HepG2 (cell line): Measurements from ENCODE around the gene AP1AR. TPM values are rescaled to one million over a fixed set of nuclear protein-coding genes. Genes with fewer than 3 reads are reported as not detected.
A peak's percentile ranks its signal among the peaks of the same experiment; 100 is the strongest.

Experiments
- ATAC-seq: fragments of 200-7000 bp; cut with Tn5 transposase; 3 replicates; pipeline ENCODE4 v1.9.1; 2020; ENCODE audit warnings: mild to moderate bottlenecking, moderate library complexity
- BruUV-seq: library from RNA; stranded (reverse); fragments of 400-500 nt; replicated peaks from 2 replicates; lab custom pipeline; 2021; lab: Mats Ljungman, UMichigan
- CTCF ChIA-PET: fragments of 300-600 bp; formaldehyde crosslinking; extraction: SDS; loops from one replicate; lab custom pipeline; 2021; ENCODE audit warnings: low total read pairs, inconsistent platforms, low intra/inter-chr PET ratio; lab: Yijun Ruan, JAX
- POLR2A ChIA-PET: fragments of 350-600 bp; sonication (Branson Sonifier 250); formaldehyde crosslinking; loops from one replicate; lab custom pipeline; 2020; ENCODE audit warnings: antibody characterized with exemption, inconsistent platforms; lab: Yijun Ruan, JAX
- DNase-seq: peaks from one replicate; pipeline ENCODE4 v3.0.0-alpha.2; 2015; ENCODE audit warnings: low spot score
- FAIRE-seq: peaks from 3 replicates; lab custom pipeline; 2011; peaks lifted over from hg19 to GRCh38; lab: Jason Lieb, UNC
- H2AFZ ChIP-seq: one replicate; pipeline ENCODE4 v1.6.1; 2011; ENCODE audit warnings: low read length, inconsistent platforms
- H3K27ac ChIP-seq: fragments of 300-600 bp; 3 replicates; pipeline ENCODE4 v1.8.0; 2011; ENCODE audit warnings: mixed run types, mild to moderate bottlenecking, mixed read lengths, low read length, inconsistent platforms; ENCODE audit not compliant: insufficient read depth; ENCODE audit errors: extremely low read length
- H3K27me3 ChIP-seq, 2 experiments: fragments of 200-600 bp in 1 of 2; 2 replicates in 1 of 2; 3 replicates in 1 of 2; pipeline versions ENCODE4 v1.6.0 to v1.8.0; 2011; ENCODE audit warnings: low read length in 2 of 2, mild to moderate bottlenecking in 2 of 2, moderate library complexity in 2 of 2, inconsistent platforms in 1 of 2; ENCODE audit not compliant: insufficient read depth in 2 of 2, control insufficient read depth in 1 of 2
- H3K36me3 ChIP-seq, 2 experiments: fragments of 200-600 bp in 1 of 2; replicated peaks in 1 of 2; 2 replicates in 1 of 2; 3 replicates in 1 of 2; pipeline versions ENCODE4 v1.5.1 to v1.8.0; 2011; ENCODE audit warnings: low read length in 2 of 2, inconsistent platforms in 1 of 2; ENCODE audit not compliant: insufficient read depth in 2 of 2, control insufficient read depth in 1 of 2
- H3K4me1 ChIP-seq: 2 replicates; pipeline ENCODE4 v1.5.1; 2012; ENCODE audit warnings: low read length, inconsistent platforms; ENCODE audit not compliant: insufficient read depth
- H3K4me2 ChIP-seq: 2 replicates; pipeline ENCODE4 v1.6.0; 2011; ENCODE audit warnings: low read depth, low read length, inconsistent platforms
- H3K4me3 ChIP-seq, 3 experiments: fragments of 200-600 bp in 1 of 3; sonication (generic), shearing (Covaris generic) in 1 of 3; replicated peaks in 1 of 3; 2 replicates each; pipeline ENCODE4 v1.5.1; 2011 to 2016; ENCODE audit warnings: low read length in 3 of 3, inconsistent platforms in 2 of 3, low read depth in 2 of 3, mild to moderate bottlenecking in 2 of 3, control low read depth in 1 of 3, mixed read lengths in 1 of 3; ENCODE audit not compliant: insufficient read depth in 1 of 3
- H3K79me2 ChIP-seq: one replicate; pipeline ENCODE4 v1.6.1; 2011; ENCODE audit warnings: low read length, inconsistent platforms; ENCODE audit not compliant: insufficient read depth
- H3K9ac ChIP-seq: 2 replicates; pipeline ENCODE4 v1.6.0; 2011; ENCODE audit warnings: mild to moderate bottlenecking, low read depth, low read length, inconsistent platforms; ENCODE audit not compliant: insufficient read depth
- H3K9me3 ChIP-seq: 2 replicates; pipeline ENCODE4 v1.5.1; 2012; ENCODE audit warnings: mild to moderate bottlenecking, low read length
- H4K20me1 ChIP-seq: 2 replicates; pipeline ENCODE4 v1.6.0; 2011; ENCODE audit warnings: inconsistent platforms, mild to moderate bottlenecking, low read length, moderate library complexity; ENCODE audit not compliant: insufficient read depth
- ELF1 ChIP-seq: sonication (generic); formaldehyde crosslinking; IDR thresholded peaks from 2 replicates; pipeline ENCODE4 v1.4.0; 2020; ENCODE audit warnings: missing genetic modification reagents
- HES4 ChIP-seq: sonication (generic); formaldehyde crosslinking; IDR thresholded peaks from 2 replicates; pipeline ENCODE4 v1.9.0; 2021; ENCODE audit warnings: mild to moderate bottlenecking, missing genetic modification reagents, borderline replicate concordance
- IRF2 ChIP-seq: IDR thresholded peaks from 2 replicates; pipeline ENCODE4 v1.6.1; 2018; ENCODE audit warnings: missing genetic modification reagents, missing compliant biosample characterization
- SMYD3 ChIP-seq: sonication (generic); formaldehyde crosslinking; IDR thresholded peaks from 2 replicates; pipeline ENCODE4 v1.8.1; 2023; ENCODE audit warnings: mild to moderate bottlenecking, missing genetic modification reagents
- ZNF776 ChIP-seq: sonication (generic); formaldehyde crosslinking; IDR thresholded peaks from 2 replicates; pipeline ENCODE4 v1.4.0; 2020; ENCODE audit warnings: mild to moderate bottlenecking, missing genetic modification reagents
- WGBS: methylation state at CpG from one replicate; pipeline ENCODE4 v1.1.6; 2017; ENCODE audit warnings: low lambda C conversion rate; 5-methylcytosine and 5-hydroxymethylcytosine counted together
- in situ Hi-C: cut with HindIII; loops from 2 replicates; pipeline ENCODE4 v1.10.0; 2017; ENCODE audit warnings: low pct_unique_long_range_greater_than_20kb; ENCODE audit not compliant: extremely low pct_ligation_motif_present
- intact Hi-C: fragments of 100-400 bp; cut with micrococcal nuclease; formaldehyde crosslinking; loops from one replicate; pipeline ENCODE4 v1.10.0; 2022; ENCODE audit not compliant: unreplicated experiment
- polyA plus RNA-seq, 8 experiments: library from polyadenylated mRNA; depleted of rRNA in 3 of 8; stranded (reverse) in 7 of 8; unstranded in 1 of 8; fragments of >200 nt; fragmentation: Illumina TruSeq in 4 of 8; extraction: Trizol in 4 of 8; gene quantifications; 2 replicates each; pipeline versions ENCODE4 v1.2.1 to v1.2.3, GENCODE V29; 2011 to 2016; ENCODE audit warnings: low read depth in 4 of 8, missing spikeins in 1 of 8, mixed read lengths in 1 of 8; ENCODE audit not compliant: insufficient read depth in 1 of 8
- total RNA-seq, 5 experiments: library from RNA; depleted of rRNA; stranded (reverse); fragments of >200 nt; fragmentation: Illumina TruSeq; extraction: Trizol; gene quantifications; 2 replicates each; pipeline ENCODE4 v1.2.3, GENCODE V29; 2016; ENCODE audit warnings: low read depth in 1 of 5
- TF ChIP-seq, protein P1 (sequence below): IDR thresholded peaks from 2 replicates; pipeline ENCODE4 v1.6.1; 2016; ENCODE audit warnings: missing genetic modification reagents, missing compliant biosample characterization
- TF ChIP-seq, protein P2 (sequence below): sonication (generic); formaldehyde crosslinking; IDR thresholded peaks from 2 replicates; pipeline ENCODE4 v1.5.0; 2020; ENCODE audit warnings: missing genetic modification reagents
- TF ChIP-seq, protein P3 (sequence below): sonication (generic); formaldehyde crosslinking; IDR thresholded peaks from 2 replicates; pipeline ENCODE4 v1.4.0; 2020; ENCODE audit warnings: missing genetic modification reagents
- TF ChIP-seq, protein P4 (sequence below): sonication (generic); formaldehyde crosslinking; IDR thresholded peaks from 2 replicates; pipeline ENCODE4 v1.5.0; 2020; ENCODE audit warnings: mild to moderate bottlenecking, missing genetic modification reagents, borderline replicate concordance

AP1AR gene
- total and polyA plus RNA-seq, 2 of the 13 experiments (the other 11 are each of a cell fraction or from before 2014, with no cell fraction given): 24.9 to 39.9 TPM

DNA sequence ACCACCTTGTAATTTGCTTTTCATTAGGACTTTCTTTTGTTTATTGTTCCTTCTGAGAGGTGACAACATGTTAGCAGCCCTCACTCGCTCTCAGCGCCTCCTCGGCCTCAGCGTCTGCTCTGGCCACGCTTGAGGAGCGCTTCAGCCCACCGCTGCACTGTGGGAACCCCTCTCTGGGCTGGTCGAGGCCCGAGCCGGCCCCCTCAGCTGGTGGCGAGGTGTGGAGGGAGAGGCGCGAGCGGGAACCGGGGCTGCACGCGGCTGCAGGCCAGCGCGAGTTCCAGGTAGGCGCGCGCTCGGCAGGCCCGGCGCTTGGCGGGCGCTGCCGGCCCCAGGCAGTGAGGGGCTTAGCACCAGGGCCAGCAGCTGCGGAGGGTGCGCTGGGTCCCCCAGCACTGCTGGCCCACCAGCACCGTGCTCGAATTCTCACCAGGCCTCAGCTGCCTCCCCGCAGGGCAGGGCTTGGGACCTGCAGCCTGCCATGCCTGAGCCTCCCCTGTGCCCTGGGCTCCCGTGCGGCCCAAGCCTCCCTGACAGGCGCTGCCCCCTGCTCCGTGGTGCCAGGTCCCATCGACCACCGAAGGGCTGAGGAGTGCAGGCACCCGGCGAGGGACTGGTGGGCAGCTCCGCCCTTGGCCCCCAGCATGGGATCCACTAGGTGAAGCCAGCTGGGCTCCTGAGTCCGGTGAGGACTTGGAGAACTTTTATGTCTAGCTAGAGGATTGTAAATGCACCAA is 9.2 kb upstream of the AP1AR start (continued):
- TF ChIP-seq, protein P1, sequence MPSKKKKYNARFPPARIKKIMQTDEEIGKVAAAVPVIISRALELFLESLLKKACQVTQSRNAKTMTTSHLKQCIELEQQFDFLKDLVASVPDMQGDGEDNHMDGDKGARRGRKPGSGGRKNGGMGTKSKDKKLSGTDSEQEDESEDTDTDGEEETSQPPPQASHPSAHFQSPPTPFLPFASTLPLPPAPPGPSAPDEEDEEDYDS (CRISPR knock-in tag): no peak
- TF ChIP-seq, protein P2, sequence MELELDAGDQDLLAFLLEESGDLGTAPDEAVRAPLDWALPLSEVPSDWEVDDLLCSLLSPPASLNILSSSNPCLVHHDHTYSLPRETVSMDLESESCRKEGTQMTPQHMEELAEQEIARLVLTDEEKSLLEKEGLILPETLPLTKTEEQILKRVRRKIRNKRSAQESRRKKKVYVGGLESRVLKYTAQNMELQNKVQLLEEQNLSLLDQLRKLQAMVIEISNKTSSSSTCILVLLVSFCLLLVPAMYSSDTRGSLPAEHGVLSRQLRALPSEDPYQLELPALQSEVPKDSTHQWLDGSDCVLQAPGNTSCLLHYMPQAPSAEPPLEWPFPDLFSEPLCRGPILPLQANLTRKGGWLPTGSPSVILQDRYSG (CRISPR knock-in tag): no peak
- TF ChIP-seq HES4 (CRISPR knock-in tag) (no peak), SMYD3 (no peak)
- TF ChIP-seq, all 625 proteins: peak for 0

DNA sequence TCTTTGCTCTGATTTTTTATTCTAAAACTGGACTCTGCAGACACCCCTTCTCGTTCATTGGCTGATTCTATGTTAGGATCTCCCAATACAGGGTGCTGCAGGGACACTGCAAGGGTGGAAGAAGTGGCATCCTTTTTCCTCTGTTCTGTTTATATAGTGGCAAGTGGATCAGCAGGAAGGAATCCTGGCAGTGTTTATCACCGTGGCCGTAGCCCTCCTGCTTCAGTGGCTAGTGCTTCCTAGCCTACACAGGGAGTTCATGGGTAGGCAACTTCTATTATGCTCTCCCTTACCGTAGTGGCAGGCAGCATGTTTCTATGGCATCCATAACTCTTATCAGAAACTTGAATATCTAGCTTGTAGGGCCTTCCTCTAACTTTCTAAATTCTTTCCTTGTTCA is 6.4 kb upstream of the AP1AR start:
- Histone ChIP-seq H3K9ac (no peak overlapping the region), H3K9me3 (no peaks in the 10 kb centered on the region), H3K36me3 (no peaks in the 10 kb centered on the region), H4K20me1 (no peaks in the 10 kb centered on the region), H3K4me3 (no peak overlapping the region), H3K27ac (no peak overlapping the region), H3K79me2 (peaks cover 2% of the 10 kb centered on the region), H3K27me3 (no peaks in the 10 kb centered on the region), H3K4me2 (peak overlapping the region; percentile 16; the same call in 1 of the 2 replicates), H3K4me1 (peaks cover 18% of the 10 kb centered on the region), H2AFZ (peak overlapping the region; percentile 45)
- DNase-seq: no peak
- ChIA-PET POLR2A (no interaction called here), CTCF (no interaction called here)
- peak; percentile 60 for ATAC-seq
- intact Hi-C loops: no loop called here
- in situ Hi-C loops: no loop called here
- FAIRE-seq: no peak
- no peak for TF ChIP-seq ZNF776 (CRISPR knock-in tag)
- TF ChIP-seq IRF2 (CRISPR knock-in tag): no peak
- TF ChIP-seq, protein P3, sequence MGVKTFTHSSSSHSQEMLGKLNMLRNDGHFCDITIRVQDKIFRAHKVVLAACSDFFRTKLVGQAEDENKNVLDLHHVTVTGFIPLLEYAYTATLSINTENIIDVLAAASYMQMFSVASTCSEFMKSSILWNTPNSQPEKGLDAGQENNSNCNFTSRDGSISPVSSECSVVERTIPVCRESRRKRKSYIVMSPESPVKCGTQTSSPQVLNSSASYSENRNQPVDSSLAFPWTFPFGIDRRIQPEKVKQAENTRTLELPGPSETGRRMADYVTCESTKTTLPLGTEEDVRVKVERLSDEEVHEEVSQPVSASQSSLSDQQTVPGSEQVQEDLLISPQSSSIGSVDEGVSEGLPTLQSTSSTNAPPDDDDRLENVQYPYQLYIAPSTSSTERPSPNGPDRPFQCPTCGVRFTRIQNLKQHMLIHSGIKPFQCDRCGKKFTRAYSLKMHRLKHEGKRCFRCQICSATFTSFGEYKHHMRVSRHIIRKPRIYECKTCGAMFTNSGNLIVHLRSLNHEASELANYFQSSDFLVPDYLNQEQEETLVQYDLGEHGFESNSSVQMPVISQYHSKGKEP (CRISPR knock-in tag): no peak
- no peak for TF ChIP-seq ELF1 (CRISPR knock-in tag)
- TF ChIP-seq, protein P4, sequence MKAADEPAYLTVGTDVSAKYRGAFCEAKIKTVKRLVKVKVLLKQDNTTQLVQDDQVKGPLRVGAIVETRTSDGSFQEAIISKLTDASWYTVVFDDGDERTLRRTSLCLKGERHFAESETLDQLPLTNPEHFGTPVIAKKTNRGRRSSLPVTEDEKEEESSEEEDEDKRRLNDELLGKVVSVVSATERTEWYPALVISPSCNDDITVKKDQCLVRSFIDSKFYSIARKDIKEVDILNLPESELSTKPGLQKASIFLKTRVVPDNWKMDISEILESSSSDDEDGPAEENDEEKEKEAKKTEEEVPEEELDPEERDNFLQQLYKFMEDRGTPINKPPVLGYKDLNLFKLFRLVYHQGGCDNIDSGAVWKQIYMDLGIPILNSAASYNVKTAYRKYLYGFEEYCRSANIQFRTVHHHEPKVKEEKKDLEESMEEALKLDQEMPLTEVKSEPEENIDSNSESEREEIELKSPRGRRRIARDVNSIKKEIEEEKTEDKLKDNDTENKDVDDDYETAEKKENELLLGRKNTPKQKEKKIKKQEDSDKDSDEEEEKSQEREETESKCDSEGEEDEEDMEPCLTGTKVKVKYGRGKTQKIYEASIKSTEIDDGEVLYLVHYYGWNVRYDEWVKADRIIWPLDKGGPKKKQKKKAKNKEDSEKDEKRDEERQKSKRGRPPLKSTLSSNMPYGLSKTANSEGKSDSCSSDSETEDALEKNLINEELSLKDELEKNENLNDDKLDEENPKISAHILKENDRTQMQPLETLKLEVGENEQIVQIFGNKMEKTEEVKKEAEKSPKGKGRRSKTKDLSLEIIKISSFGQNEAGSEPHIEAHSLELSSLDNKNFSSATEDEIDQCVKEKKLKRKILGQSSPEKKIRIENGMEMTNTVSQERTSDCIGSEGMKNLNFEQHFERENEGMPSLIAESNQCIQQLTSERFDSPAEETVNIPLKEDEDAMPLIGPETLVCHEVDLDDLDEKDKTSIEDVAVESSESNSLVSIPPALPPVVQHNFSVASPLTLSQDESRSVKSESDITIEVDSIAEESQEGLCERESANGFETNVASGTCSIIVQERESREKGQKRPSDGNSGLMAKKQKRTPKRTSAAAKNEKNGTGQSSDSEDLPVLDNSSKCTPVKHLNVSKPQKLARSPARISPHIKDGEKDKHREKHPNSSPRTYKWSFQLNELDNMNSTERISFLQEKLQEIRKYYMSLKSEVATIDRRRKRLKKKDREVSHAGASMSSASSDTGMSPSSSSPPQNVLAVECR (CRISPR knock-in tag): no peak
- 31% methylated on average over 4 of the region's 4 CpGs for WGBS
- no TSS peak for BruUV-seq
